Endothelial cell of umbilical vein (primary cell): ENCODE data around the gene INPP5F. TPM values are rescaled to one million over a fixed set of nuclear protein-coding genes. Genes with fewer than 3 reads are reported as not detected.

Experiments
- BruUV-seq: library from RNA; stranded (reverse); fragments of 400-500 nt; replicated peaks from 2 replicates; lab custom pipeline; 2021; lab: Mats Ljungman, UMichigan
- CTCF ChIA-PET: fragments of 300-600, 350-600 bp; sonication (Branson Sonifier 250); formaldehyde crosslinking; loops from one replicate; lab custom pipeline; 2021; ENCODE audit warnings: antibody characterized with exemption, inconsistent platforms; lab: Charles Lee
- POLR2A ChIA-PET: fragments of 300-600, 350-600 bp; sonication (Branson Sonifier 250); formaldehyde crosslinking; loops from one replicate; lab custom pipeline; 2021; ENCODE audit warnings: antibody characterized with exemption, inconsistent platforms; lab: Charles Lee
- DNase-seq: peaks from one replicate; pipeline ENCODE4 v3.0.0-alpha.2; 2011; ENCODE audit warnings: low read depth, low spot score
- FAIRE-seq: peaks from 2 replicates; lab custom pipeline; 2011; peaks lifted over from hg19 to GRCh38; lab: Jason Lieb, UNC
- H2AFZ ChIP-seq: 2 replicates; pipeline ENCODE4 v1.6.0; 2012; ENCODE audit warnings: low read depth, low read length, control low read depth, inconsistent platforms
- H3K27ac ChIP-seq: 2 replicates; pipeline ENCODE4 v1.5.1; 2011; ENCODE audit warnings: low read depth, mild to moderate bottlenecking, control low read depth, low read length, moderate library complexity; ENCODE audit not compliant: insufficient read depth
- H3K27me3 ChIP-seq, 2 experiments: 2 replicates each; pipeline versions ENCODE4 v1.6.0 to v1.6.1; 2011; ENCODE audit warnings: low read length in 2 of 2, mixed read lengths in 1 of 2; ENCODE audit not compliant: control insufficient read depth in 2 of 2, insufficient read depth in 2 of 2
- H3K36me3 ChIP-seq, 2 experiments: 2 replicates in 1 of 2; 3 replicates in 1 of 2; pipeline ENCODE4 v1.5.1; 2011; ENCODE audit warnings: low read length in 2 of 2, mild to moderate bottlenecking in 1 of 2, moderate library complexity in 1 of 2; ENCODE audit not compliant: control insufficient read depth in 2 of 2, insufficient read depth in 2 of 2; ENCODE audit errors: extremely low read depth in 1 of 2
- H3K4me1 ChIP-seq: 3 replicates; pipeline ENCODE4 v1.5.1; 2011; ENCODE audit warnings: mild to moderate bottlenecking, low read length; ENCODE audit not compliant: control insufficient read depth, insufficient read depth; ENCODE audit errors: extremely low read depth
- H3K4me2 ChIP-seq: 2 replicates; pipeline ENCODE4 v1.6.1; 2011; ENCODE audit warnings: low read length, control low read depth, mixed read lengths; ENCODE audit not compliant: insufficient read depth
- H3K4me3 ChIP-seq, 3 experiments: fragments of 200-600 bp in 1 of 3; sonication (generic), shearing (Covaris generic) in 1 of 3; replicated peaks in 1 of 3; 2 replicates each; pipeline ENCODE4 v1.5.1; 2011 to 2016; ENCODE audit warnings: control low read depth in 3 of 3, low read length in 3 of 3, mild to moderate bottlenecking in 2 of 3, inconsistent platforms in 1 of 3, low read depth in 1 of 3, moderate library complexity in 1 of 3; ENCODE audit not compliant: insufficient read depth in 1 of 3
- H3K79me2 ChIP-seq: 2 replicates; pipeline ENCODE4 v1.6.0; 2012; ENCODE audit warnings: low read length, inconsistent platforms; ENCODE audit not compliant: control insufficient read depth, insufficient read depth
- H3K9ac ChIP-seq: replicated peaks from 2 replicates; pipeline ENCODE3; 2011; ENCODE audit warnings: low read length, control low read depth; ENCODE audit not compliant: insufficient read depth; ENCODE audit errors: extremely low read depth
- H3K9me1 ChIP-seq: replicated peaks from 3 replicates; pipeline ENCODE4 v1.6.0; 2011; ENCODE audit warnings: mild to moderate bottlenecking, low read length; ENCODE audit not compliant: control insufficient read depth, insufficient read depth; ENCODE audit errors: extremely low read depth
- H3K9me3 ChIP-seq: replicated peaks from 2 replicates; pipeline ENCODE4 v1.5.1; 2012; ENCODE audit warnings: low read length, inconsistent platforms; ENCODE audit not compliant: control insufficient read depth, insufficient read depth
- H4K20me1 ChIP-seq: replicated peaks from 2 replicates; pipeline ENCODE3; 2011; ENCODE audit warnings: mild to moderate bottlenecking, low read length; ENCODE audit not compliant: control insufficient read depth, insufficient read depth; ENCODE audit errors: extremely low read depth
- EZH2 ChIP-seq: IDR thresholded peaks from 2 replicates; pipeline ENCODE4 v1.6.1; 2012; ENCODE audit warnings: borderline replicate concordance, low read depth, mild to moderate bottlenecking, moderate library complexity, low read length, inconsistent platforms; ENCODE audit not compliant: severe bottlenecking
- GATA2 ChIP-seq: IDR thresholded peaks from 2 replicates; pipeline ENCODE4 v1.7.0; 2011; ENCODE audit warnings: low read depth, mild to moderate bottlenecking, moderate library complexity, mixed read lengths, low read length; ENCODE audit not compliant: insufficient read length, insufficient read depth
- JUN ChIP-seq: IDR thresholded peaks from 2 replicates; pipeline ENCODE4 v1.6.1; 2011; ENCODE audit warnings: borderline replicate concordance, low read depth; ENCODE audit not compliant: insufficient read length, insufficient read depth
- MYC ChIP-seq: IDR thresholded peaks from one replicate; pipeline ENCODE4 v1.6.1; 2011; ENCODE audit warnings: mild to moderate bottlenecking, low read depth, low read length
- POLR2A ChIP-seq: IDR thresholded peaks from 2 replicates; pipeline ENCODE4 v1.6.1; 2012; ENCODE audit warnings: low read depth, mild to moderate bottlenecking, control low read depth, low read length
- POLR2AphosphoS5 ChIP-seq: IDR thresholded peaks from 2 replicates; pipeline ENCODE4 v1.6.1; 2012; ENCODE audit warnings: low read depth, mild to moderate bottlenecking, control low read depth, low read length, moderate library complexity; ENCODE audit not compliant: insufficient read depth
- dilution Hi-C: fragments of 300-500 bp; cut with MboI; formaldehyde crosslinking; loops from one replicate; pipeline ENCODE4 v1.15.0; 2019; ENCODE audit warnings: low sequenced_read_pairs; ENCODE audit not compliant: extremely low pct_ligation_motif_present
- intact Hi-C: fragments of 100-400 bp; cut with micrococcal nuclease; formaldehyde crosslinking; loops from one replicate; pipeline ENCODE4 v1.10.0; 2022
- polyA plus RNA-seq, 4 experiments: library from polyadenylated mRNA; depleted of rRNA in 3 of 4; stranded (reverse) in 3 of 4; unstranded in 1 of 4; fragments of >200 nt; gene quantifications; 2 replicates each; pipeline versions ENCODE4 v1.2.1 to v1.2.3, GENCODE V29; 2011 to 2012; ENCODE audit warnings: missing spikeins in 1 of 4
- total RNA-seq: library from RNA; stranded (reverse); gene quantifications from 2 replicates; pipeline ENCODE4 v1.2.3, GENCODE V29; 2021
- TF ChIP-seq, protein P1 (sequence below): IDR thresholded peaks from 2 replicates; pipeline ENCODE4 v1.6.1; 2011; ENCODE audit not compliant: insufficient read depth, insufficient read length
- TF ChIP-seq, protein P2 (sequence below), 2 donors: IDR thresholded peaks; 1 replicate in 1 of 2; 2 replicates in 1 of 2; pipeline ENCODE4 v1.5.1; 2011; ENCODE audit warnings: low read length in 2 of 2, mild to moderate bottlenecking in 2 of 2, moderate library complexity in 2 of 2, control low read depth in 1 of 2, inconsistent platforms in 1 of 2, low read depth in 1 of 2; ENCODE audit not compliant: insufficient read depth in 1 of 2; ENCODE audit errors: extremely low read depth in 1 of 2

INPP5F gene
- total and polyA plus RNA-seq, 2 donors (not counting 3 experiments of a cell fraction or from before 2014, with no cell fraction given): 6.1 to 20.3 TPM

GRCh38 chr10:119780879-119781480, 55.1 kb downstream of the INPP5F start:
- H3K27me3 ChIP-seq: no peaks in the 10 kb centered on the region
- no peak overlapping the region for H3K9ac ChIP-seq
- no peak for FAIRE-seq
- H3K4me2 ChIP-seq: no peak overlapping the region
- ChIA-PET CTCF (interaction anchor here (1.3 to 2.4 kb wide), 3 partner anchors 9 to 30 kb away, joined by 3 to 9 read pairs (median 8); no protein-coding TSS in a partner anchor), POLR2A (no interaction called here)
- H3K4me3 ChIP-seq: no peak overlapping the region
- H3K79me2 ChIP-seq: peaks cover 3% of the 10 kb centered on the region
- dilution Hi-C loops (no loop called here), intact Hi-C loops (loop anchor here (2.0 kb wide), 1 partner anchor 22 kb away; no protein-coding TSS in a partner anchor)
- TF ChIP-seq POLR2AphosphoS5 (no peak), EZH2 (no peak), POLR2A (no peak), GATA2 (no peak), MYC (no peak), JUN (no peak)
- TF ChIP-seq, protein P1, sequence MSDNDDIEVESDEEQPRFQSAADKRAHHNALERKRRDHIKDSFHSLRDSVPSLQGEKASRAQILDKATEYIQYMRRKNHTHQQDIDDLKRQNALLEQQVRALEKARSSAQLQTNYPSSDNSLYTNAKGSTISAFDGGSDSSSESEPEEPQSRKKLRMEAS: no peak
- TF ChIP-seq, protein P2, sequence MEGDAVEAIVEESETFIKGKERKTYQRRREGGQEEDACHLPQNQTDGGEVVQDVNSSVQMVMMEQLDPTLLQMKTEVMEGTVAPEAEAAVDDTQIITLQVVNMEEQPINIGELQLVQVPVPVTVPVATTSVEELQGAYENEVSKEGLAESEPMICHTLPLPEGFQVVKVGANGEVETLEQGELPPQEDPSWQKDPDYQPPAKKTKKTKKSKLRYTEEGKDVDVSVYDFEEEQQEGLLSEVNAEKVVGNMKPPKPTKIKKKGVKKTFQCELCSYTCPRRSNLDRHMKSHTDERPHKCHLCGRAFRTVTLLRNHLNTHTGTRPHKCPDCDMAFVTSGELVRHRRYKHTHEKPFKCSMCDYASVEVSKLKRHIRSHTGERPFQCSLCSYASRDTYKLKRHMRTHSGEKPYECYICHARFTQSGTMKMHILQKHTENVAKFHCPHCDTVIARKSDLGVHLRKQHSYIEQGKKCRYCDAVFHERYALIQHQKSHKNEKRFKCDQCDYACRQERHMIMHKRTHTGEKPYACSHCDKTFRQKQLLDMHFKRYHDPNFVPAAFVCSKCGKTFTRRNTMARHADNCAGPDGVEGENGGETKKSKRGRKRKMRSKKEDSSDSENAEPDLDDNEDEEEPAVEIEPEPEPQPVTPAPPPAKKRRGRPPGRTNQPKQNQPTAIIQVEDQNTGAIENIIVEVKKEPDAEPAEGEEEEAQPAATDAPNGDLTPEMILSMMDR (IDR thresholded peaks at IDR 0.05; ENCODE audit: extremely low read depth in 1 of 2, insufficient read depth in 1 of 2, low read depth in 1 of 2, low read length in 2 of 2): no peak
- no peak overlapping the region for H3K27ac ChIP-seq
- H3K9me1 ChIP-seq: no peaks in the 10 kb centered on the region
- no peaks in the 10 kb centered on the region for H3K9me3 ChIP-seq
- H2AFZ ChIP-seq: no peak overlapping the region
- no peaks in the 10 kb centered on the region for H3K36me3 ChIP-seq
- peaks cover 29% of the 10 kb centered on the region for H3K4me1 ChIP-seq
- H4K20me1 ChIP-seq: no peaks in the 10 kb centered on the region
- BruUV-seq: no TSS peak
- DNase-seq: no peak
